HepG2 (cell line): ENCODE measurements around the gene CHID1. TPM values are rescaled to one million over a fixed set of nuclear protein-coding genes. Genes with fewer than 3 reads are reported as not detected.

Experiments used
- GMEB1 ChIP-seq: sonication (generic); formaldehyde crosslinking; IDR thresholded peaks from 2 replicates; pipeline ENCODE4 v1.5.1; 2020; ENCODE audit warnings: missing genetic modification reagents, mild to moderate bottlenecking, borderline replicate concordance
- HOXA9 ChIP-seq: sonication (generic); formaldehyde crosslinking; IDR thresholded peaks from 2 replicates; pipeline ENCODE4 v1.8.1; 2022; ENCODE audit warnings: missing genetic modification reagents, mild to moderate bottlenecking, moderate library complexity, borderline replicate concordance
- JARID2 ChIP-seq: sonication (generic); formaldehyde crosslinking; IDR thresholded peaks from 2 replicates; pipeline ENCODE4 v1.8.1; 2023; ENCODE audit warnings: missing genetic modification reagents, inconsistent platforms; ENCODE audit not compliant: insufficient replicate concordance
- NFYB ChIP-seq: sonication (generic); formaldehyde crosslinking; IDR thresholded peaks from 2 replicates; pipeline ENCODE4 v1.4.0; 2020; ENCODE audit warnings: missing genetic modification reagents
- POGK ChIP-seq: sonication (generic); formaldehyde crosslinking; conservative IDR thresholded peaks from 2 replicates; pipeline ENCODE4 v1.8.0; 2022; ENCODE audit warnings: mild to moderate bottlenecking, moderate library complexity, missing genetic modification reagents
- RAD51 ChIP-seq: fragments of 450-650 bp; IDR thresholded peaks from 2 replicates; pipeline ENCODE4 v1.6.1; 2016; ENCODE audit warnings: borderline replicate concordance
- REPIN1 ChIP-seq: sonication (generic); formaldehyde crosslinking; IDR thresholded peaks from 2 replicates; pipeline ENCODE4 v1.8.0; 2022; ENCODE audit warnings: missing genetic modification reagents, low read depth, mild to moderate bottlenecking, borderline replicate concordance
- SATB2 ChIP-seq: sonication (generic); formaldehyde crosslinking; IDR thresholded peaks from 2 replicates; pipeline ENCODE4 v1.5.0; 2020; ENCODE audit warnings: missing genetic modification reagents
- SNRNP70 ChIP-seq: fragments of 200-400 bp; formaldehyde crosslinking; IDR thresholded peaks from 2 replicates; pipeline ENCODE4 v1.6.1; 2017; ENCODE audit warnings: mild to moderate bottlenecking, low read depth, low read length, moderate library complexity
- SYNCRIP ChIP-seq: fragments of 200-400 bp; formaldehyde crosslinking; IDR thresholded peaks from 2 replicates; pipeline ENCODE4 v1.6.1; 2018; ENCODE audit warnings: mild to moderate bottlenecking, low read depth, low read length; ENCODE audit not compliant: insufficient read depth
- TCF7 ChIP-seq: sonication (generic); IDR thresholded peaks from 2 replicates; pipeline ENCODE4 v1.6.1; 2016; ENCODE audit warnings: antibody characterized with exemption, low read depth
- ZNF121 ChIP-seq: sonication (generic); formaldehyde crosslinking; IDR thresholded peaks from 2 replicates; pipeline ENCODE4 v1.5.0; 2020; ENCODE audit warnings: mild to moderate bottlenecking, missing genetic modification reagents
- ZNF136 ChIP-seq: sonication (generic); formaldehyde crosslinking; IDR thresholded peaks from 2 replicates; pipeline ENCODE4 v1.8.1; 2022; ENCODE audit warnings: low read depth, mild to moderate bottlenecking, moderate library complexity, missing genetic modification reagents
- ZNF260 ChIP-seq: sonication (generic); formaldehyde crosslinking; IDR thresholded peaks from 2 replicates; pipeline ENCODE4 v1.4.0; 2020; ENCODE audit warnings: missing genetic modification reagents, low read depth, mild to moderate bottlenecking, borderline replicate concordance
- ZNF264 ChIP-seq: sonication (generic); formaldehyde crosslinking; IDR thresholded peaks from 2 replicates; pipeline ENCODE4 v1.4.0; 2020; ENCODE audit warnings: missing genetic modification reagents
- ZNF33A ChIP-seq: sonication (generic); formaldehyde crosslinking; IDR thresholded peaks from 2 replicates; pipeline ENCODE4 v1.5.1; 2020; ENCODE audit warnings: missing genetic modification reagents, mild to moderate bottlenecking, moderate library complexity, borderline replicate concordance
- ZNF350 ChIP-seq: sonication (generic); formaldehyde crosslinking; IDR thresholded peaks from 2 replicates; pipeline ENCODE4 v1.4.0; 2020; ENCODE audit warnings: mild to moderate bottlenecking, low read depth, missing genetic modification reagents, borderline replicate concordance
- ZNF44 ChIP-seq: sonication (generic); formaldehyde crosslinking; IDR thresholded peaks from 2 replicates; pipeline ENCODE4 v1.5.1; 2020; ENCODE audit warnings: mild to moderate bottlenecking, missing genetic modification reagents
- ZNF564 ChIP-seq: sonication (generic); formaldehyde crosslinking; IDR thresholded peaks from 2 replicates; pipeline ENCODE4 v1.8.1; 2023; ENCODE audit warnings: mild to moderate bottlenecking, missing genetic modification reagents
- ZNF678 ChIP-seq: sonication (generic); formaldehyde crosslinking; IDR thresholded peaks from 2 replicates; pipeline ENCODE4 v1.4.0; 2020; ENCODE audit warnings: mild to moderate bottlenecking, missing genetic modification reagents
- polyA plus RNA-seq, 8 experiments: library from polyadenylated mRNA; depleted of rRNA in 3 of 8; stranded (reverse) in 7 of 8; unstranded in 1 of 8; fragments of >200 nt; fragmentation: Illumina TruSeq in 4 of 8; extraction: Trizol in 4 of 8; gene quantifications; 2 replicates each; pipeline versions ENCODE4 v1.2.1 to v1.2.3, GENCODE V29; 2011 to 2016; ENCODE audit warnings: low read depth in 4 of 8, missing spikeins in 1 of 8, mixed read lengths in 1 of 8; ENCODE audit not compliant: insufficient read depth in 1 of 8
- total RNA-seq, 5 experiments: library from RNA; depleted of rRNA; stranded (reverse); fragments of >200 nt; fragmentation: Illumina TruSeq; extraction: Trizol; gene quantifications; 2 replicates each; pipeline ENCODE4 v1.2.3, GENCODE V29; 2016; ENCODE audit warnings: low read depth in 1 of 5
- TF ChIP-seq, protein P1 (sequence below): sonication (generic); formaldehyde crosslinking; IDR thresholded peaks from 2 replicates; pipeline ENCODE4 v1.5.1; 2020; ENCODE audit warnings: mild to moderate bottlenecking, missing genetic modification reagents, borderline replicate concordance

The CHID1 gene
- total and polyA plus RNA-seq, 2 of the 13 experiments (the other 11 are each of a cell fraction or from before 2014, with no cell fraction given): 65.1 to 93.6 TPM

- peak; percentile 91 for TF ChIP-seq GMEB1
- TF ChIP-seq ZNF264 (CRISPR knock-in tag): no peak
- TF ChIP-seq NFYB (CRISPR knock-in tag): no peak
- no peak for TF ChIP-seq RAD51
- TF ChIP-seq ZNF350 (CRISPR knock-in tag): no peak
- 0 out of 2 replicates have a peak, but pooled peaks have one; percentile 9 for TF ChIP-seq REPIN1 (CRISPR knock-in tag)
- no peak for TF ChIP-seq SNRNP70
- no peak for TF ChIP-seq SATB2 (CRISPR knock-in tag)
- no peak for TF ChIP-seq HOXA9 (CRISPR knock-in tag)
- TF ChIP-seq ZNF136 (CRISPR knock-in tag): no peak
- TF ChIP-seq ZNF678: no peak
- TF ChIP-seq ZNF260: no peak
- TF ChIP-seq, protein P1, sequence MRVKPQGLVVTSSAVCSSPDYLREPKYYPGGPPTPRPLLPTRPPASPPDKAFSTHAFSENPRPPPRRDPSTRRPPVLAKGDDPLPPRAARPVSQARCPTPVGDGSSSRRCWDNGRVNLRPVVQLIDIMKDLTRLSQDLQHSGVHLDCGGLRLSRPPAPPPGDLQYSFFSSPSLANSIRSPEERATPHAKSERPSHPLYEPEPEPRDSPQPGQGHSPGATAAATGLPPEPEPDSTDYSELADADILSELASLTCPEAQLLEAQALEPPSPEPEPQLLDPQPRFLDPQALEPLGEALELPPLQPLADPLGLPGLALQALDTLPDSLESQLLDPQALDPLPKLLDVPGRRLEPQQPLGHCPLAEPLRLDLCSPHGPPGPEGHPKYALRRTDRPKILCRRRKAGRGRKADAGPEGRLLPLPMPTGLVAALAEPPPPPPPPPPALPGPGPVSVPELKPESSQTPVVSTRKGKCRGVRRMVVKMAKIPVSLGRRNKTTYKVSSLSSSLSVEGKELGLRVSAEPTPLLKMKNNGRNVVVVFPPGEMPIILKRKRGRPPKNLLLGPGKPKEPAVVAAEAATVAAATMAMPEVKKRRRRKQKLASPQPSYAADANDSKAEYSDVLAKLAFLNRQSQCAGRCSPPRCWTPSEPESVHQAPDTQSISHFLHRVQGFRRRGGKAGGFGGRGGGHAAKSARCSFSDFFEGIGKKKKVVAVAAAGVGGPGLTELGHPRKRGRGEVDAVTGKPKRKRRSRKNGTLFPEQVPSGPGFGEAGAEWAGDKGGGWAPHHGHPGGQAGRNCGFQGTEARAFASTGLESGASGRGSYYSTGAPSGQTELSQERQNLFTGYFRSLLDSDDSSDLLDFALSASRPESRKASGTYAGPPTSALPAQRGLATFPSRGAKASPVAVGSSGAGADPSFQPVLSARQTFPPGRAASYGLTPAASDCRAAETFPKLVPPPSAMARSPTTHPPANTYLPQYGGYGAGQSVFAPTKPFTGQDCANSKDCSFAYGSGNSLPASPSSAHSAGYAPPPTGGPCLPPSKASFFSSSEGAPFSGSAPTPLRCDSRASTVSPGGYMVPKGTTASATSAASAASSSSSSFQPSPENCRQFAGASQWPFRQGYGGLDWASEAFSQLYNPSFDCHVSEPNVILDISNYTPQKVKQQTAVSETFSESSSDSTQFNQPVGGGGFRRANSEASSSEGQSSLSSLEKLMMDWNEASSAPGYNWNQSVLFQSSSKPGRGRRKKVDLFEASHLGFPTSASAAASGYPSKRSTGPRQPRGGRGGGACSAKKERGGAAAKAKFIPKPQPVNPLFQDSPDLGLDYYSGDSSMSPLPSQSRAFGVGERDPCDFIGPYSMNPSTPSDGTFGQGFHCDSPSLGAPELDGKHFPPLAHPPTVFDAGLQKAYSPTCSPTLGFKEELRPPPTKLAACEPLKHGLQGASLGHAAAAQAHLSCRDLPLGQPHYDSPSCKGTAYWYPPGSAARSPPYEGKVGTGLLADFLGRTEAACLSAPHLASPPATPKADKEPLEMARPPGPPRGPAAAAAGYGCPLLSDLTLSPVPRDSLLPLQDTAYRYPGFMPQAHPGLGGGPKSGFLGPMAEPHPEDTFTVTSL: no peak
- TF ChIP-seq POGK: peak; percentile 72; the same call in 1 of the 2 replicates
- TF ChIP-seq ZNF33A (CRISPR knock-in tag): no peak; the same call in 1 of the 2 replicates
- TF ChIP-seq JARID2 (CRISPR knock-in tag): no peak
- TF ChIP-seq SYNCRIP: no peak
- no peak for TF ChIP-seq ZNF44 (CRISPR knock-in tag)
- TF ChIP-seq ZNF564: no peak
- no peak for TF ChIP-seq TCF7
- no peak for TF ChIP-seq ZNF121
Observed at GRCh38 chr11:910589-911030, at the start of gene CHID1 (continued).
